ENCODE data around the gene TBC1D22A. TPM values are rescaled to one million over a fixed set of nuclear protein-coding genes. Genes with fewer than 3 reads are reported as not detected.

TBC1D22A gene
- total RNA-seq, 1 experiment from 2014 or later, result 14.3 TPM

DNA sequence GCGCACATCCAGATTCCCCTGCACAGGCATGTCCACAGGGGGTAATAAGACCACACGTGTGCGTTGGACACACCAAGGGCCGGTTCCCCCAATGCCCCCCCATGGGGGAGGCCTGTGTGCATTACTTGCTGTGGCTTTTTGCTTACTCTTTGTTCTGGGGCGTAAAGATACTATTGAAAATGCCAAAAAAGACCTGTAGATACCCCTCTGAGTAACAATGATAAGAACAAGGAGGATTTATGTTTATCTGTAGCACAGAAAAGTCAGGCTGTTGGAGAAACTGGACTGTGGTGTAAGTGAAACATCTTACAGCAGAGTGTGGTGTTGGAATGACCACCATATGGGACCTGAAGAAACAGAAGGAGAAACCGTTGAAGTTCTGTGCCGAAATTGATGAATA lies 103.2 kb downstream of the TBC1D22A start:
- BruUV-seq (replicated peaks), result no TSS peak
- H3K79me2 ChIP-seq (ENCODE audit: low read length), result 0 out of 2 replicates have a peak, but pooled peaks cover 4% of the 10 kb centered on the region
- H3F3A ChIP-seq (ENCODE audit: low read length, unreplicated experiment), result no peaks in the 10 kb centered on the region

DNA sequence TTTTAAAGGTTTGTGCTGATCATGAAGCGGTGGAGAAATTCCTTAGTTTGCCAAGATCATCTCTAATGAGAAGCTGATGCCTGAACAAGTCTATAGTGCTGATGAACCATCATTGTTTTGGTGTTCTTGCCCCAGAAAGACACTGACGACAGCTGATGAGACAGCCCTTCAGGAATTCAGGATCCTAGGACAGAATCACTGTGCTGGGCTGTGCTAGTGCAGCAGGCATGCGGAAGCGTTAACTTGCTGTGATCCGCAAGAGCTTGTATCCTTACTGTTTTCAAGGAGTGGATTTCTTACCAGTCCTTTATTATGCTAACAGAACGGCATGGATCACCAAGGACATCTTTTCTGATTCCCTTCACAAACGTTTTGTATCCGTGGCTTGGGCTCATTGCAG lies 104.1 kb downstream of the TBC1D22A start:
- Histone ChIP-seq H4K20me1 (ENCODE audit: low read length) (0 out of 2 replicates have a peak, but pooled peaks cover 4% of the 10 kb centered on the region), H3K27ac (ENCODE audit: low read length) (no peak overlapping the region), H3K27me3 (ENCODE audit: low read length) (no peaks in the 10 kb centered on the region), H3K9me2 (replicated peaks; ENCODE audit: low read length) (no peaks in the 10 kb centered on the region), H3K36me3 (ENCODE audit: low read depth, low read length) (no peaks in the 10 kb centered on the region; the same call in 1 of the 2 replicates), H3F3A (ENCODE audit: low read length, unreplicated experiment) (no peaks in the 10 kb centered on the region), H3K9ac (ENCODE audit: low read length) (no peak overlapping the region), H3K79me2 (ENCODE audit: low read length) (0 out of 2 replicates have a peak, but pooled peaks cover 4% of the 10 kb centered on the region), H3K9me3 (ENCODE audit: low read length) (no peaks in the 10 kb centered on the region), H3K4me3 (ENCODE audit: low read length) (no peak overlapping the region), H3K4me1 (ENCODE audit: insufficient read depth, low read length) (peaks cover 10% of the 10 kb centered on the region; the same call in 1 of the 2 replicates), H2AFZ (ENCODE audit: low read length) (no peak overlapping the region), H3K4me2 (ENCODE audit: low read length) (peak overlapping the region; percentile 21; the same call in 1 of the 2 replicates)
- ATAC-seq (peak; percentile 54), DNase-seq (peak; percentile 56)
- no TSS peak for BruUV-seq (replicated peaks)
- TF ChIP-seq, protein P1, sequence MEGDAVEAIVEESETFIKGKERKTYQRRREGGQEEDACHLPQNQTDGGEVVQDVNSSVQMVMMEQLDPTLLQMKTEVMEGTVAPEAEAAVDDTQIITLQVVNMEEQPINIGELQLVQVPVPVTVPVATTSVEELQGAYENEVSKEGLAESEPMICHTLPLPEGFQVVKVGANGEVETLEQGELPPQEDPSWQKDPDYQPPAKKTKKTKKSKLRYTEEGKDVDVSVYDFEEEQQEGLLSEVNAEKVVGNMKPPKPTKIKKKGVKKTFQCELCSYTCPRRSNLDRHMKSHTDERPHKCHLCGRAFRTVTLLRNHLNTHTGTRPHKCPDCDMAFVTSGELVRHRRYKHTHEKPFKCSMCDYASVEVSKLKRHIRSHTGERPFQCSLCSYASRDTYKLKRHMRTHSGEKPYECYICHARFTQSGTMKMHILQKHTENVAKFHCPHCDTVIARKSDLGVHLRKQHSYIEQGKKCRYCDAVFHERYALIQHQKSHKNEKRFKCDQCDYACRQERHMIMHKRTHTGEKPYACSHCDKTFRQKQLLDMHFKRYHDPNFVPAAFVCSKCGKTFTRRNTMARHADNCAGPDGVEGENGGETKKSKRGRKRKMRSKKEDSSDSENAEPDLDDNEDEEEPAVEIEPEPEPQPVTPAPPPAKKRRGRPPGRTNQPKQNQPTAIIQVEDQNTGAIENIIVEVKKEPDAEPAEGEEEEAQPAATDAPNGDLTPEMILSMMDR (conservative IDR thresholded peaks at IDR 0.05; ENCODE audit: low read depth, low read length), result no peak
- ChIA-PET POLR2A (ENCODE audit: unreplicated experiment) (no interaction called here), CTCF (no interaction called here)
- intact Hi-C loops (cut with micrococcal nuclease), result no loop called here

More for the DNA sequence above, 103.2 kb downstream of the TBC1D22A start:
- Histone ChIP-seq H3K9me2 (replicated peaks; ENCODE audit: low read length) (no peaks in the 10 kb centered on the region), H4K20me1 (ENCODE audit: low read length) (0 out of 2 replicates have a peak, but pooled peaks cover 4% of the 10 kb centered on the region), H3K27ac (ENCODE audit: low read length) (no peak overlapping the region), H3K36me3 (ENCODE audit: low read depth, low read length) (no peaks in the 10 kb centered on the region), H3K4me1 (ENCODE audit: insufficient read depth, low read length) (peaks cover 10% of the 10 kb centered on the region; the same call in 1 of the 2 replicates), H3K4me3 (ENCODE audit: low read length) (no peak overlapping the region), H2AFZ (ENCODE audit: low read length) (no peak overlapping the region), H3K4me2 (ENCODE audit: low read length) (no peak overlapping the region), H3K9ac (ENCODE audit: low read length) (no peak overlapping the region), H3K9me3 (ENCODE audit: low read length) (no peaks in the 10 kb centered on the region), H3K27me3 (ENCODE audit: low read length) (no peaks in the 10 kb centered on the region)
- no peak for DNase-seq
- CTCF ChIA-PET, result no interaction called here
- no peak for ATAC-seq
- intact Hi-C loops (cut with micrococcal nuclease), result no loop called here
- TF ChIP-seq EZH2phosphoT487 (IDR thresholded peaks at IDR 0.05; ENCODE audit: borderline replicate concordance, low read length) (no peak), EZH2 (IDR thresholded peaks at IDR 0.05; ENCODE audit: low read length, unreplicated experiment) (no peak)
- TF ChIP-seq, protein P1 (conservative IDR thresholded peaks at IDR 0.05; ENCODE audit: low read depth, low read length), result no peak
- POLR2A ChIA-PET (ENCODE audit: unreplicated experiment), result no interaction called here

DNA sequence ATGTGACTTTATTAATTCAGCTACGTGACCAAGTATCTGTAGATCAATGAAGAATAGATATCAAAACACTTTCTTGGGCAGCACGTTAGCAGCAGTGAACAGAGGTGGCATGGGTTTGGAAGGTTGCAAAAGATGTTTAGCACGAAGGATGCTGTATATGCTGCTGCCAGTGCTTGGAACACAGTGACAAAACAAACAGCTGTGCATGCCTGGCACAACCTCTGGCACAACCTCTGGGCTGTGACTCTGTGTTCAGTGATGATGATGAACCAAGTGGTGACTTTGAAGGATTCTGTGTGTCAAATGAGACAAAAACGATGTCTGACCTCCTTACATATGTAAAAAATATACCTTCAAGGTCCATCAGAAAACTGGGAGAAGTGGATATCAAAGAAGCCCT lies 104.7 kb downstream of the TBC1D22A start:
- no peak overlapping the region for H3K9ac ChIP-seq (ENCODE audit: low read length)
- H3F3A ChIP-seq (ENCODE audit: low read length, unreplicated experiment), result no peaks in the 10 kb centered on the region
- H3K4me2 ChIP-seq (ENCODE audit: low read length), result peak overlapping the region; percentile 21; the same call in 1 of the 2 replicates

More for the DNA sequence above, 104.7 kb downstream of the TBC1D22A start:
- no peaks in the 10 kb centered on the region for H3K9me2 ChIP-seq (replicated peaks; ENCODE audit: low read length)
- BruUV-seq (replicated peaks), result no TSS peak
- no peaks in the 10 kb centered on the region; the same call in 1 of the 2 replicates for H3K36me3 ChIP-seq (ENCODE audit: low read depth, low read length)
- 0 out of 2 replicates have a peak, but pooled peaks cover 4% of the 10 kb centered on the region for H3K79me2 ChIP-seq (ENCODE audit: low read length)
- intact Hi-C loops (cut with micrococcal nuclease), result no loop called here
- no peak overlapping the region for H2AFZ ChIP-seq (ENCODE audit: low read length)
- no peak for TF ChIP-seq EZH2phosphoT487 (IDR thresholded peaks at IDR 0.05; ENCODE audit: borderline replicate concordance, low read length)
- TF ChIP-seq, protein P1 (conservative IDR thresholded peaks at IDR 0.05; ENCODE audit: low read depth, low read length), result no peak
- no peak for TF ChIP-seq EZH2 (IDR thresholded peaks at IDR 0.05; ENCODE audit: low read length, unreplicated experiment)
- no peaks in the 10 kb centered on the region for H3K9me3 ChIP-seq (ENCODE audit: low read length)
- no peak overlapping the region for H3K27ac ChIP-seq (ENCODE audit: low read length)
- H3K4me3 ChIP-seq (ENCODE audit: low read length), result no peak overlapping the region
- ATAC-seq, result no peak
- no peak for DNase-seq
- H4K20me1 ChIP-seq (ENCODE audit: low read length), result 0 out of 2 replicates have a peak, but pooled peaks cover 4% of the 10 kb centered on the region
- ChIA-PET CTCF (no interaction called here), POLR2A (ENCODE audit: unreplicated experiment) (no interaction called here)
- H3K27me3 ChIP-seq (ENCODE audit: low read length), result no peaks in the 10 kb centered on the region
- H3K4me1 ChIP-seq (ENCODE audit: insufficient read depth, low read length), result peaks cover 10% of the 10 kb centered on the region; the same call in 1 of the 2 replicates

All from PC-3 (cell line).